Activated CD8-positive, alpha-beta T cell treated with anti-CD3 and anti-CD28 coated beads for 36 hours (primary cell): Measurements from ENCODE around the gene INAVA. TPM values are rescaled to one million over a fixed set of nuclear protein-coding genes. Genes with fewer than 3 reads are reported as not detected.

Source experiments
- ATAC-seq: fragments of 200-7000 bp; cut with Tn5 transposase; one replicate; pipeline ENCODE4 v1.10.0; 2021; ENCODE audit warnings: mild to moderate bottlenecking, moderate library complexity
- CTCF ChIA-PET: fragments of 350-600 bp; sonication (Branson Sonifier 250); formaldehyde crosslinking; loops from one replicate; lab custom pipeline; 2021; ENCODE audit warnings: antibody characterized with exemption; lab: Charles Lee
- POLR2A ChIA-PET: fragments of 350-600 bp; sonication (Branson Sonifier 250); formaldehyde crosslinking; loops from one replicate; lab custom pipeline; 2021; ENCODE audit warnings: antibody characterized with exemption; lab: Charles Lee
- DNase-seq: peaks from one replicate; pipeline ENCODE4 v3.0.0-alpha.2; 2020
- H3K27ac Mint-ChIP-seq: one replicate; pipeline ENCODE4 v1.8.0; 2021; ENCODE audit warnings: mild to moderate bottlenecking, mixed read lengths
- H3K27me3 Mint-ChIP-seq: one replicate; pipeline ENCODE4 v1.8.0; 2021; ENCODE audit warnings: mixed read lengths
- H3K36me3 Mint-ChIP-seq: one replicate; pipeline ENCODE4 v1.8.0; 2021; ENCODE audit warnings: low read depth, mixed read lengths
- H3K4me1 Mint-ChIP-seq: one replicate; pipeline ENCODE4 v1.8.0; 2021; ENCODE audit warnings: low read depth, mixed read lengths
- H3K4me3 Mint-ChIP-seq: one replicate; pipeline ENCODE4 v1.8.0; 2021; ENCODE audit warnings: mild to moderate bottlenecking, moderate library complexity, mixed read lengths
- H3K9me3 Mint-ChIP-seq: one replicate; pipeline ENCODE4 v1.8.0; 2021; ENCODE audit warnings: mixed read lengths
- intact Hi-C: fragments of 100-400 bp; cut with micrococcal nuclease; formaldehyde crosslinking; loops from one replicate; pipeline ENCODE4 v1.10.0; 2022
- total RNA-seq, 2 experiments: library from RNA; stranded (reverse); gene quantifications; one replicate each; pipeline ENCODE4 v1.2.3, GENCODE V29; 2021
- TF ChIP-seq, protein P1 (sequence below): fragments of 200-600 bp; IDR thresholded peaks from one replicate; pipeline ENCODE4 v1.8.0; 2022; ENCODE audit warnings: antibody characterized with exemption, mild to moderate bottlenecking

Gene INAVA
- total RNA-seq, 2 experiments from 2014 or later, result not detected

DNA sequence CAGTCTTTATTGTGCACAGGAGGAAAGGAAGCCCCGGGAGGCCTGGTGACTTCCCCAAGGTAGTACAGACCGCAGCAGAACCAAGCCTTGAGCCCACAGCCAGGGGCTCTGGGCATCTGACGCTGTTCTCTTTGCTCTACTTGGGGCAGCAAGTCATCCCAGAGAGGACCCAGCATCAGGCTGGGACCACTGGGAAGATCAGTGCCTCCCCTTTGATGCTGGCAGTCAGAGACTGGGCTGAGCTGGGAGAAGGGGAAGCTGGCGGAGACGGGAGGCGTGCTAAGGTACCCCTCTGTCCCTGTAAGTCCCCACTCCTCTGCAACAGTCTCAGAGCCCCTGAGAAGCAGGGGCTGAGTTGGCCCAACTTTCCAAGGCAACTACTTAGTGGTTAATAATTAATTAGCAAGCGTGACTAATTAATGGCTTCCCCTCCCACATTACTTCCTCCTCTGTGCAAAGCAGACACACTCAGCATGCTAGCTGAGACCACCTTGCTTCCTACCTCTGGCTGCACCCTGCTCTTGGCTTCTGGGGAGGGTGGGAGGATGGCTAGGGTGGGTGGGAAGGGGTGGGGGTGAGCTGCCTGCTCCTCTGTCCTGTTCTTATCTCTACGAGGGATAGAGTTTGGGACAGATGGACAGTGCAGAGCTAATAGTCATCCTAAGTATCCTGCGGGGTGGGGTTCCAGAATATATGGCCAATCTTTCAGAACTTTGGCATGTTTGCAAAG is 1.3 kb downstream of the INAVA start:
- TF ChIP-seq, protein P1, sequence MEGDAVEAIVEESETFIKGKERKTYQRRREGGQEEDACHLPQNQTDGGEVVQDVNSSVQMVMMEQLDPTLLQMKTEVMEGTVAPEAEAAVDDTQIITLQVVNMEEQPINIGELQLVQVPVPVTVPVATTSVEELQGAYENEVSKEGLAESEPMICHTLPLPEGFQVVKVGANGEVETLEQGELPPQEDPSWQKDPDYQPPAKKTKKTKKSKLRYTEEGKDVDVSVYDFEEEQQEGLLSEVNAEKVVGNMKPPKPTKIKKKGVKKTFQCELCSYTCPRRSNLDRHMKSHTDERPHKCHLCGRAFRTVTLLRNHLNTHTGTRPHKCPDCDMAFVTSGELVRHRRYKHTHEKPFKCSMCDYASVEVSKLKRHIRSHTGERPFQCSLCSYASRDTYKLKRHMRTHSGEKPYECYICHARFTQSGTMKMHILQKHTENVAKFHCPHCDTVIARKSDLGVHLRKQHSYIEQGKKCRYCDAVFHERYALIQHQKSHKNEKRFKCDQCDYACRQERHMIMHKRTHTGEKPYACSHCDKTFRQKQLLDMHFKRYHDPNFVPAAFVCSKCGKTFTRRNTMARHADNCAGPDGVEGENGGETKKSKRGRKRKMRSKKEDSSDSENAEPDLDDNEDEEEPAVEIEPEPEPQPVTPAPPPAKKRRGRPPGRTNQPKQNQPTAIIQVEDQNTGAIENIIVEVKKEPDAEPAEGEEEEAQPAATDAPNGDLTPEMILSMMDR, result no peak
- H3K36me3 Mint-ChIP-seq, result no peaks in the 10 kb centered on the region
- ChIA-PET POLR2A (interaction anchor here (0.7 kb wide), 1 partner anchor 17 kb away, joined by 3 read pairs; no protein-coding TSS in a partner anchor), CTCF (interaction anchor here (1.1 kb wide), 1 partner anchor 83 kb away, joined by 3 read pairs; no protein-coding TSS in a partner anchor)
- intact Hi-C loops, result no loop called here
- no peak overlapping the region for H3K27ac Mint-ChIP-seq
- H3K4me3 Mint-ChIP-seq, result no peak overlapping the region
- H3K27me3 Mint-ChIP-seq, result peaks cover 29% of the 10 kb centered on the region
- H3K9me3 Mint-ChIP-seq, result no peaks in the 10 kb centered on the region
- no peak for ATAC-seq
- peaks cover 10% of the 10 kb centered on the region for H3K4me1 Mint-ChIP-seq
- DNase-seq, result no peak

DNA sequence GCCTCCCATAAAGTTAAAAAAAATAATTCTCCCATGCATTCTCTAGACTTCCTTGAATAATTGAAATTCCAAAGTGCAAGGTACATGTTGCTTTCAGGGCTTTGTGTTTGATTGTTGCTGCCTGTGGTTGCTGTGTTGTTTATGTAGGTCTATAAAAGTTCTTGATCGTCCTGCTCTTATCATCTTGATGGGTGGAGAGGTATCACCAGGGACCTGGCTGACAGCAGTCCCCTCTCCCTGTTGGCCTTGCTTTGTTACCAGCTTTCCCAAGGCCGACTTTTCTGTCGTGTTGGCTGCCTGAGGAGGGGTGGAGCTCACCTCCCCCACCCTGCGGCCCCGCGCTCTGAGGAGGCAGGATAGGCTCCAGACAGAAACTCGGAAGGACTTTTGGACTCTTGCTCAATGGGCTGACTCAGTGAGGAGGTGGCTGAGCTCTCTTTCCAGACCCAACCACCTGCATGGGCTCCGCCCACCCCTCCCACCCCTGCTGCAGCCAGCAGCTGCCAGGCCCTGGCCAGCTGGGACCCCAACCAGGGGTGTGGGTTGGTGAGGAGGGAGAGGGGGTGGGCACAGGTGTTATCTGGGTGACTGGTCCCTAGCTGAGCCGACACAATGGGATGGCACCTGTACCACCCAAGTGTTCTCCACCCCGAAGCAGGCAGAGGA is 2.0 kb downstream of the INAVA start:
- ChIA-PET POLR2A (no interaction called here), CTCF (no interaction called here)
- no peak overlapping the region for H3K27ac Mint-ChIP-seq
- ATAC-seq (no peak), DNase-seq (no peak)
- H3K4me3 Mint-ChIP-seq, result no peak overlapping the region
- no peaks in the 10 kb centered on the region for H3K9me3 Mint-ChIP-seq
- TF ChIP-seq, protein P1, result no peak
- intact Hi-C loops, result no loop called here
- peaks cover 6% of the 10 kb centered on the region for H3K4me1 Mint-ChIP-seq
- H3K27me3 Mint-ChIP-seq, result peaks cover 29% of the 10 kb centered on the region
- no peaks in the 10 kb centered on the region for H3K36me3 Mint-ChIP-seq

DNA sequence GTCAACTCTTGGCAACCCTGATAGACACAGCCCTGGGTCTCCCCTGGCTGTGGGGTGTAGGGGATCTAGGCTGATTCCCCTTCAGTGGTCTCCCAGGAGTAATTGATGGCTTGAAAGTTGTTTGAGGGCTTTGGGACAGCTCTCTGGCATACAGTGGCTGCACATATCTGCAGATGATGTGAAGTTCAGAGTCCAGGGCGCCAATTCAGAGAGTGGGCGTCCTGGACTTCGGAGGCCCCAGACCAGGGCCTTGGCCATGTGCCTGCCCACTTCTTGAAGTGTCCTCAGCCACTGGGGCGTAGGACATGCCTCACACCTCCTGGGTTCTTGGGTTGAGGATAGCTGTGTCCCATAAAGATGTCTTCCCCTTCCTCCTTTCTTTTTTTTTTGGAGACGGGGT is 2.6 kb downstream of the INAVA start:
- ATAC-seq, result no peak
- Mint-ChIP-seq H3K27me3 (peaks cover 24% of the 10 kb centered on the region), H3K4me3 (no peak overlapping the region), H3K4me1 (no peaks in the 10 kb centered on the region), H3K9me3 (no peaks in the 10 kb centered on the region), H3K36me3 (no peaks in the 10 kb centered on the region), H3K27ac (no peak overlapping the region)
- TF ChIP-seq, protein P1, result no peak
- DNase-seq, result no peak
- CTCF ChIA-PET, result no interaction called here
- POLR2A ChIA-PET, result interaction anchor here (1.2 kb wide), 1 partner anchor 8 kb away, joined by 4 read pairs; no protein-coding TSS in a partner anchor
- intact Hi-C loops, result no loop called here

DNA sequence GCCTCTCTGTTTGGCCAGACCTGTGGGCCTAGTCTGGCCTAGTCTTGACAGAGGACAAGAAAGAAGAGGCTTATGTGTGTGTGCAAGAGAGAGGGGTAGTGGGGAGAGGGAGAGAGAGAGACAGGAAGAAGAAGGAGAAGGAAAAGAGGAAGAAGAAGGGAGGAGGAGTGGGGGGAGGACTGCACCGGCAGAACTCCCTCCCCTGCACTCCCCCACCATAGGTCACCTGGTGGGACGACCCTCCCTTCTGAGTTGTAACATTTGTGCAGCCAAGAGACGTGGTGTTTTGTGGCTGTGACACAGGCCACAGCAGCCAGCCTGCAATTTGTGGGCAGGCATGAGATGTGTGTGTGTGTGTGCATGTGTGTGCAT is 4.3 kb downstream of the INAVA start:
- DNase-seq (no peak), ATAC-seq (no peak)
- Mint-ChIP-seq H3K27me3 (peaks cover 9% of the 10 kb centered on the region), H3K4me1 (no peaks in the 10 kb centered on the region), H3K4me3 (no peak overlapping the region), H3K9me3 (no peaks in the 10 kb centered on the region), H3K27ac (no peak overlapping the region), H3K36me3 (no peaks in the 10 kb centered on the region)
- intact Hi-C loops, result no loop called here
- TF ChIP-seq, protein P1, result no peak
- ChIA-PET POLR2A (no interaction called here), CTCF (interaction anchor here (1.3 kb wide), 1 partner anchor 10 kb away, joined by 3 read pairs; no protein-coding TSS in a partner anchor)

DNA sequence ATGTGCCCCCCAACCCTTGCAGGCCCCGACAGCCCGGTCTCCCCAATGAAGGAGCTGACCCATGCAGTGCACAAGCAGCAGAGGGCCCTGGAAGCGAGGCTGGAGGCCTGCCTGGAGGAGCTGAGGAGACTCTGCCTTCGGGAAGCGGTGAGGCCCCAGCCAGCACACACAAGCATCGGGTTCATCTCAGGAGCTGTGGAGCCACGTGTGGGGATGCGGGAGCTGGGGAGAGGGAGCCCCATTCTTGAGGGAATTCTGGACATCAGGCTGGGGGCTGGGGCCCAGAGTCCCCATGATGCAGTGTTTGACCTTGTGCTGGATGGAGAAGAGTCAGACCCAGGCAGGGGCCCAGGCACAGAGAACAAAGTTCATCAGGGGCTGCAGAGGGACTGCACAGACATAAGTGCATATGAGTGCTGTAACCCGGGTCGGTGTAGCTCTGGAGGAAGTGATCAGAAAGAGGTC is 4.8 kb downstream of the INAVA start:
- no peak overlapping the region for H3K27ac Mint-ChIP-seq
- DNase-seq (no peak), ATAC-seq (no peak)
- H3K4me1 Mint-ChIP-seq, result no peaks in the 10 kb centered on the region
- H3K27me3 Mint-ChIP-seq, result peaks cover 5% of the 10 kb centered on the region
- ChIA-PET POLR2A (interaction anchor here (1.0 kb wide), 1 partner anchor 8 kb away, joined by 4 read pairs; no protein-coding TSS in a partner anchor), CTCF (interaction anchor here (1.5 kb wide), 1 partner anchor 11 kb away, joined by 5 read pairs; no protein-coding TSS in a partner anchor)
- TF ChIP-seq, protein P1, result no peak
- no peaks in the 10 kb centered on the region for H3K36me3 Mint-ChIP-seq
- no peaks in the 10 kb centered on the region for H3K9me3 Mint-ChIP-seq
- no peak overlapping the region for H3K4me3 Mint-ChIP-seq
- intact Hi-C loops, result no loop called here
